GM15510 (cell line): ENCODE data around the gene AMPH.

Experiments used
- POLR2A ChIP-seq: IDR thresholded peaks from 3 replicates; pipeline ENCODE4 v1.6.1; 2011; ENCODE audit warnings: borderline replicate concordance; ENCODE audit not compliant: insufficient read length; ENCODE audit errors: extremely low read depth

Gene AMPH

DNA sequence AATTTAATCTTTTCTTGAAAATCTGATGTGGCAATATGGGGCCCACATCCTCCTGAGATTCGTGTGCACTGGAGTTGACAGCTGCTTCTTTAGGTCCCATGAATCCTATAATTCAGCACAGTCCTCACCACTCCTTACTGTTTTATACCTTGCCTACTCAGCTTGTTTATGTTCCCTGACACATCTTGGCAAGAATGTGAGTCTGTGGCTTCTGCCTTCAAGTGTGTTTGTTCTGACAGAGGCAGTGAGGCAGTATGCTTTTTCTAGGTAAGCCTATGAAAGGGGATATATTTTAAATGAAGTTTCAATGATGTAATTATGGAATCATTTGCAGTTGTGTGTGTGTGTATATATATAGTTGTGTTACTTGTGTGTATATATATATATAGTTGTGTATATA, 106.4 kb downstream of the AMPH start:
- TF ChIP-seq POLR2A: no peak

DNA sequence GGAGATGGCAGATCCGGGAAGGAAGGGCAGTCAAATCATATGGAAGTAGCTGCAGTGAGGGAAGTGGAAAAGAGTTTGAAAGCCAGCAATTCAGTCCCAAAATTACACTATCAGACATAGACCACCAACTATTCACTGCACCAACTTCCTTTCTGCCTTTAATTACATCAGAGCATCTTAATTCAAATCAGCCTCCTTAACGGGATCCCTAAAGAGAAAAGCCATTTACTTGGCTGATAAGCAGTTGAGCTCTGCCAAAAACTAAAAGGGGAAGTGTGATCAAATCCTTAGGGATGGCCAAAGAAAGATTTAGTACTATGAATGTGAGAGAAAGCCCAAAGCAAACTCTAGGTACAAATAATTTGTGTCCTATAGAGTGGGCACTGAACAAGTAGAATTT, 110.4 kb downstream of the AMPH start:
- no peak for TF ChIP-seq POLR2A

- no peak for TF ChIP-seq POLR2A
These were observed 112.6 kb downstream of the AMPH start for GRCh38 chr7:38518541-38518940.

DNA sequence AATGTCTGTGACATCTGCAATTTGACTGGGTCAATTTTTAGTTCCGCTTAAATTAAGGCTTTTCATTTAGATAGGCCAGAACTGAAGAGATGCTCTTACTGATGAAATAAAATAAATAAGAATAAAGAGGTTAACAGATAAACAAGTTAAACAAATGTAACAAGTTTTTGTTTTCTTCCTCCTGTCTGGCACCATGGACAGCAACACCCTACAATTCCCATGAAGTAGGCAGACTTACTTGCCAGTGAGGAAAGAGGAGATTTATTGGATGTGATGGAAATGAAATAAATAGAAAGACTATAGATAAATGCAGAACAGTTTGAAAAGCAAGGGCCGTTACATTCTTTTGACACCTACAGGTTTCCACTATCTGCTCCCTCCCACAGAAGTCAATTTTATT, 118.5 kb downstream of the AMPH start:
- TF ChIP-seq POLR2A: no peak

- no peak for TF ChIP-seq POLR2A
These were observed 118.9 kb downstream of the AMPH start for GRCh38 chr7:38512291-38512690.

DNA sequence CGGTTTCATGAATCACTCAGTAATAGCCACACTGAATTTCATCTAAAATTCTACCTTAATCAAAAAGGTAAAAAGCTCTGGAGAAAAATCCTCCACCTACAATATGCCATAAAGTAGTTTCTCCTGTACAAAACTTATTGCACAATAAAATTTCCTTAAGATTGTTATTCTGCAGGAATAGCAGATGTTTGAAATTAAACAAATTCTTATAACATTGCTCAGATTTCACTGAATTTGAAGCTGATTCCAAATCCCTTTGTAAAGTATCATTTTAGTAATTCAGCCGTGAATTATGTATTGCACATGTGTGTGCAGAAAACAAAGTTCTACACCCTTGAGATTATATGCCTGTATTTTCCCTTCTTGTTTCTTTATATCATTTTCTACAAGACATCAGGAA, 123.8 kb downstream of the AMPH start:
- TF ChIP-seq POLR2A: no peak

- TF ChIP-seq POLR2A: no peak
These were observed 124.4 kb downstream of the AMPH start for GRCh38 chr7:38506756-38507155.

DNA sequence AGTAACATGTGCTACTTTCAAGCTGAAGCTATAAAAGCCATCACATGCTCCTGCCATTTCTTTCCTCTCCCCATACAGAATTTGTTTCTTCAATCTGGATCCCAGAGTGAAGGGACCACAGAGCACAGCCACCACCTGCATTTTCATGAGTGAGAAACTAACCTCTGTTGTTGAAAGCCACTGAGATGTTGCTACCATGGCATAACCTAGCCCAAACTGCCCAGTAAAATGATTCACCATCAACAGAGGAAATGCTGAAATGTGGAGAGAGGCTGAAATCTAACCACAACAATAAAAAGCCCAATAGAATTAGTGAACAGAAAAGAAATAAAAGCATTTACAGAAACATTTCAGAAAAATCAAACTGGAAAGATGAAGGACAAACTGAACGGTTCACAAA, 125.2 kb downstream of the AMPH start:
- no peak for TF ChIP-seq POLR2A

DNA sequence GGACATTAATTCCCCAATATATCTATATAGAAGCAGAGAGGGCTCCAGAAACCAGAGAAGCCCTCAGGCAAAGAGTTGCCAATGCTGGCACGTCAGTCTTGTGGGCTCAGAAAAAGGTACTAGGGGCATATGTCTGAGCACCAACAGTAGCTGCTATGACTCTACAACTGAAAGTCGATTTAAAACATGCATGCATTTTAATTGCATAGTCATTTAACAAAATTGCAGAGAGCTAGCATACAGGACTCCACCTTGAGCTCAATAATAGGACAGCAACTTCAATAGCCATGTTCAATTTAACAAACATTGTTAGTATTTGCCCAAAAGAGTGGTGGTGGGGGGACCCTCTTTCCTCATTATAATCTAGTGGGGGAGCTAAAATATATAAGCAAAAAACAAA, 126.5 kb downstream of the AMPH start:
- no peak for TF ChIP-seq POLR2A

DNA sequence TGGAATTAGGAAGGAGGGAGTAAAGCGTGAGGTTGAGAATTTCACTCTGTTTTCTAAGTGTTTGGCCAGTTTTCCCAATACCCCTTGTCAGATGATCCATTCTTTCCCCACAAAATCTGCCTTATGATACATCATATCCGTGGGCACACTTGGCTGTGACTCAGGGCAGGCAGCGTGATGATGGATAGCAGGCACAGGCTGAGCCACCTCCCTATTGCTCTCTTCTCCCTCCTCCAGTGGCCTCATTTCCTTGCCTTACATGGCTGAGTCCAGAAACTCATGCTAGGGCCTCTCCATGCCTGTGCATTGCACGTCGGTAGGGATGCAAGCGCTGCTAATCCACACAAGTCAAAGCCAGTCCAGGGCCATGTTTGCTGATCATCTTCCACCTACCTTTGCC, 128.3 kb downstream of the AMPH start:
- TF ChIP-seq POLR2A: no peak

GRCh38 chr7:38502289-38502688, 128.9 kb downstream of the AMPH start:
- TF ChIP-seq POLR2A: no peak

GRCh38 chr7:38492010-38492409, 139.2 kb downstream of the AMPH start:
- TF ChIP-seq POLR2A: no peak

DNA sequence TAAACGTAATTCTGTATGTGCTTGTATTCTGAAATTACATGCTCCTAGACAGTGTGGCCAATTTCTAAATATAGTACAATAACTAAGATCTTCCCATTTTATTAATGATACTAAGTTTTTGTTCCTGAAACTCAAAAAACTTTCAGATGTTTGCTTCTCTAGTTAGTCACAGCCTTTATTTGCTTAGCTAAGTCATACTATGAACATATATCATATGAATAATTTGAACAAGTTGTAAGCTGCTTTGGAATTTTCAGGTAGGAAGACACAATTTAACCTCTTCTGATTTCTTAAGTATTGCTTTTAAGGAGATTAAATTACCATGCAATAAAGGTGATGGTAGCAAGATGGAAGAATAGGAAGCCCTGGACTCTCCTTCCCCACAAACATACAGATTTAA, 148.7 kb downstream of the AMPH start:
- no peak for TF ChIP-seq POLR2A

DNA sequence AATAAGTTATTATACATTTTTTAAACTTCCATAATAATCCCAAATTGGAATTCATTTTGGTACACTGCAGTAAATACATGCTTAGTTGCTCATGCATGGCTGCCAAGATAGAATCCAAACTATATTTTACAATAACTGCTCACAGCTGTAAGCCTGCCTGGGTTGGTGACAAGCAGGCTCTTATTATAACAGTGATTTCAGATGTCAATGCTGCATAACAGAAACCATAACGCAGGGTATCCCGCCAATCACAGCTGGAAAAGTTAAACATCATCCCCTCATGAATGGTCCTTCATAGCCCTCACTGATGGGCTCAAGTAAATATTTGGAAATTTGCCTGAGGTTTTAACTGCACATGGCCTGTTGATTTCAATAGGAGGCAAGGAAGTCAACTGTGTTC, 149.8 kb downstream of the AMPH start:
- TF ChIP-seq POLR2A: no peak

- TF ChIP-seq POLR2A: no peak
These were observed 152.8 kb downstream of the AMPH start for GRCh38 chr7:38478404-38478803.

DNA sequence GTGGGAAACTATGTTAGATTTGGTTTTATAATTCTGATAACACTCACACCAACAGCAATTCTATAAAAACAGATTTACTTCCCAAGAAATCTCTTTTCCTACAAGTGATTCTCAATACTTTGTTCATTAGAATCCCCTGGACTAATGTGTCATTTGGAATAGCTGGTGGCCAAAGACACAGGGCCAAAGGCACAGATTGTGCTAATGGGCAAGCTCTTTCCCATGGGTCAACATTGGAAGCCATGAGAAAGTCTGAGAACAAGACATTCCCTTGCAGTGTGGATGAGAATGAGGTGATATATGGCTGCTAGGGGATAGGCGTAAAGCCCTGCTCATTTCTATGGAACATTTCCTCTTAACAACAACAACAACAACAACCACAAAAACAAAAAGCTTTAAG, 153.8 kb downstream of the AMPH start:
- TF ChIP-seq POLR2A: no peak

DNA sequence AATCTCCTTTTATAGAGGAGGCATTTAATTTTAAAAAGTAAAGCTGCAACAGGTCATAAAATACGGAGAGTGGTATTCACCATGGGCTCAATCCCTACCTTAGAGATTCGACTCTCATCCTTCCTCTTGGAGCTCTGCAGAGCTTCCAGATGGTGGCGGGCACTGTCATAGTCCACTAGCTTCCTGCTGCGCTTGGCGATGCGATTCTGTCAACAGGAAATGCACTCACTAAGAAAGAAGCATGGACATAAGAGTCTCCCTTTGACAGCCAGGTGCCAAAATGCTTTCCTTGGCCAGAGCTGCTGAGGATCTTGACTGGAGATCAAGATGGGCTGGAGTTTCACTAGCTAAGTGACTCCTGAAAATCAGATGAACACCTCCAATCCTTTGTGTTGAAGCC, 154.4 kb downstream of the AMPH start:
- TF ChIP-seq POLR2A: no peak

- TF ChIP-seq POLR2A: no peak
These were observed 165.2 kb downstream of the AMPH start for GRCh38 chr7:38465956-38466355.

DNA sequence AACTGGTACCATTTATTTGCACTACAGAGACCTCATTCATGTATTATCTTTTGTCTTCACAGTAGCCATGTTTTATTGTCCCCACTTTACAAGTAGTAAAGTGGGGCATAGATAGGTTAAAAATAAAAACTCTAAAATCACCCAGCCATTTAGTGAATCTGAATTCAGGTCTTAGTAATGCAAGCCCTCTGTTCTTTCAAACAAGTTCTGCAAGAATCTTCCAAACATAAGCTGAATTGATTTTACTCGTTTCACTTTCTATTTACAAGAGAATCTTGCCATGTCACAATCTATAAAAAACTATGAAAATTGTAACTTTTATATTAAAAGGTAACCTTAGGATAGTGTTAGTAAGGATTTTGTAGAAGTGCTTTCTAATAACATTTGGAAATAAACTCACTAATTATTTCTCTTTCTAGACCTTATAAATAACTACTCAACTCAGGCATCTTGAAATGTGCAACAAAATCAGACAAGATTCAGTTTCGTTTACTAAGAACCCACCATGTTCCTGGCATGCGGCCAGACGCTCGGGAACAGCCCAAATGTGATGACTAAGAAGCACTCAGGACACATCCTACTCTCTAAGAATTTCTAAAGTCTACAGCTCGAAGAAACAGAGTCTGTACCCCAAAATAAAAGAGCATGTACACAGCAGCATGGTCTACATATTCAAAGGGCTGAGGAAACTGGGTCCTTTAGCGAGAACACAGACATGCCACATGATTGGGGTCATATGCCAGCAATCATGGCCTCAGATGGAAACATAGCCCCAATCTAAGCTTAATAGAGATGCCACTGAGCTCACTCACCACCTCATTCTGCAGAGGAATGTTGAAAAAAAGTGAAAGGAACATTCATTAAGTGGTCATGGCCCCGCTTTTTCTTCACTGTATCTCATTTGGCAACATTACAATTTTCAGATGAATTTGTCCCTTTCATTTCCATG, 167.6 kb downstream of the AMPH start:
- TF ChIP-seq POLR2A: no peak
